ENCODE measurements around the gene VWA5B1.

DNA sequence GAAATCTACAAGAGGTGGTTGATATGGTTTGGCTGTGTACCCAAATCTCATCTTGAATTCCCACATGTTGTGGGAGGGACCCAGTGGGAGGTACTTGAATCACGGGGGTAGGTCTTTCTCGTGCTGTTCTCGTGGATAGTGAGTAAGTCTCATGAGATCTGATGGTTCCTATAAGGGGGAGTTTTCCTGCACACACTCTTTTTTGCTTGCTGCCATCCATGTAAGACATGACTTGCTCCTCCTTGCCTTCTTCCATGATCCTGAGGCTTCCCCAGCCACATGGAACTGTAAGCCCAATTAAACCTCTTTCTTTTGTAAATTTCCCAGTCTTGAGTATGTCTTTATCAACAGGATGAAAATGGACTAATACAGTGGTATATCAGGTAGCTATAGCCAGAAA, 5.2 kb upstream of the VWA5B1 start:
- TF ChIP-seq, protein P1, sequence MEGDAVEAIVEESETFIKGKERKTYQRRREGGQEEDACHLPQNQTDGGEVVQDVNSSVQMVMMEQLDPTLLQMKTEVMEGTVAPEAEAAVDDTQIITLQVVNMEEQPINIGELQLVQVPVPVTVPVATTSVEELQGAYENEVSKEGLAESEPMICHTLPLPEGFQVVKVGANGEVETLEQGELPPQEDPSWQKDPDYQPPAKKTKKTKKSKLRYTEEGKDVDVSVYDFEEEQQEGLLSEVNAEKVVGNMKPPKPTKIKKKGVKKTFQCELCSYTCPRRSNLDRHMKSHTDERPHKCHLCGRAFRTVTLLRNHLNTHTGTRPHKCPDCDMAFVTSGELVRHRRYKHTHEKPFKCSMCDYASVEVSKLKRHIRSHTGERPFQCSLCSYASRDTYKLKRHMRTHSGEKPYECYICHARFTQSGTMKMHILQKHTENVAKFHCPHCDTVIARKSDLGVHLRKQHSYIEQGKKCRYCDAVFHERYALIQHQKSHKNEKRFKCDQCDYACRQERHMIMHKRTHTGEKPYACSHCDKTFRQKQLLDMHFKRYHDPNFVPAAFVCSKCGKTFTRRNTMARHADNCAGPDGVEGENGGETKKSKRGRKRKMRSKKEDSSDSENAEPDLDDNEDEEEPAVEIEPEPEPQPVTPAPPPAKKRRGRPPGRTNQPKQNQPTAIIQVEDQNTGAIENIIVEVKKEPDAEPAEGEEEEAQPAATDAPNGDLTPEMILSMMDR (IDR thresholded peaks at IDR 0.05) = no peak
- no peak for TF ChIP-seq POLR2A (IDR thresholded peaks at IDR 0.05)
